Measurements from ENCODE around the gene SLK.

- no peak for TF ChIP-seq CTCF (IDR thresholded peaks at IDR 0.05)
- no peak for TF ChIP-seq ZFX (IDR thresholded peaks at IDR 0.05; ENCODE audit: borderline replicate concordance)
Measured at GRCh38 chr10:103942866-103943265, 24.1 kb upstream of the SLK start.

Measured in 22Rv1 (cell line).